Retinal pigment epithelial cell (primary cell): ENCODE results near the gene RASA2.
"Not testable (repeated sequence)": the region's sequence is repeated elsewhere in the genome, so short reads cannot be mapped to it uniquely, and the experiment has no call there.

Source experiments
- DNase-seq: peaks from one replicate; pipeline ENCODE4 v3.0.0-alpha.2; 2010; ENCODE audit warnings: low read depth
- H3K4me3 ChIP-seq: 2 replicates; pipeline ENCODE4 v1.5.1; 2011; ENCODE audit warnings: mild to moderate bottlenecking, low read length, control low read depth, moderate library complexity
- TF ChIP-seq, protein P1 (sequence below): conservative IDR thresholded peaks from 2 replicates; pipeline ENCODE4 v1.5.1; 2011; ENCODE audit warnings: low read depth, low read length, control low read depth, inconsistent platforms

The RASA2 gene

DNA sequence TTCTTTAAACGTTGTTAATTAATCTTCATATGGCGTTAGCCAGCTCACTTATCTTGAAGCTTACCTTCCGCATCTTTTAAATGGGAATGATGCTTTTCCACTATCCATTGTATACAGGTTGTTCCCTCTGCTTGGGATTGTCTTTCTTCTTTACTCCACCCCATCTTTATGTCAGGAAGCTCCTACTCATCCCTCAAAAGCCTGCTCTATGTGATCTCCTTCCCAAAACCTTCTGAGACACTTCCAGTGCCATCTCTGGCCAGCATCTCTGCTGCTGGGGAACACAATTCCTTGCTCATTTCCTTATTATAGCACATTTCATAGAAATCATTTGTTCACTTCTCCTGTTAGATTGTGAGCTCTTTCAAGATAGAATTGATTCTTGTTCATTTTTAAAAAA lies 4.3 kb downstream of the RASA2 start:
- no peak overlapping the region for H3K4me3 ChIP-seq
- no peak for DNase-seq
- TF ChIP-seq, protein P1, sequence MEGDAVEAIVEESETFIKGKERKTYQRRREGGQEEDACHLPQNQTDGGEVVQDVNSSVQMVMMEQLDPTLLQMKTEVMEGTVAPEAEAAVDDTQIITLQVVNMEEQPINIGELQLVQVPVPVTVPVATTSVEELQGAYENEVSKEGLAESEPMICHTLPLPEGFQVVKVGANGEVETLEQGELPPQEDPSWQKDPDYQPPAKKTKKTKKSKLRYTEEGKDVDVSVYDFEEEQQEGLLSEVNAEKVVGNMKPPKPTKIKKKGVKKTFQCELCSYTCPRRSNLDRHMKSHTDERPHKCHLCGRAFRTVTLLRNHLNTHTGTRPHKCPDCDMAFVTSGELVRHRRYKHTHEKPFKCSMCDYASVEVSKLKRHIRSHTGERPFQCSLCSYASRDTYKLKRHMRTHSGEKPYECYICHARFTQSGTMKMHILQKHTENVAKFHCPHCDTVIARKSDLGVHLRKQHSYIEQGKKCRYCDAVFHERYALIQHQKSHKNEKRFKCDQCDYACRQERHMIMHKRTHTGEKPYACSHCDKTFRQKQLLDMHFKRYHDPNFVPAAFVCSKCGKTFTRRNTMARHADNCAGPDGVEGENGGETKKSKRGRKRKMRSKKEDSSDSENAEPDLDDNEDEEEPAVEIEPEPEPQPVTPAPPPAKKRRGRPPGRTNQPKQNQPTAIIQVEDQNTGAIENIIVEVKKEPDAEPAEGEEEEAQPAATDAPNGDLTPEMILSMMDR, result no peak

DNA sequence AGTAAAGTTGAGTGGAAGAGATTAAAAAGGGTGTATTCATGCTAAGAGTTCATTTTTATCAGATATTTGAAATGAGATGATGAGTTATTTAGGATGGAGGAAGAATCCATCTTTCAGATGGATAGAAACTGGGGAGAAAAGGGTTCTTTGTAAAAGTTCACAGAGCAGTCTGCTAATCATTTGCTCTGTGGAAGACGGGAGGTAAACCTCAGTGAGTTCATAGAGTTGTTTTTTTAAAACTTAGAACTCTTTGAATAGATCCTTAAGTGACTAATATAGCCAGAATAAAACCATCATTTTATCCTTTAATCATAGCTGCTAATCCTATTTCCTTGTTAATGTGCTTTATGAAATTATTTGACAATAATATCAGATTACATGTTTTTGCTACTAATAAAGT lies 5.1 kb downstream of the RASA2 start:
- TF ChIP-seq, protein P1, result no peak
- no peak for DNase-seq

DNA sequence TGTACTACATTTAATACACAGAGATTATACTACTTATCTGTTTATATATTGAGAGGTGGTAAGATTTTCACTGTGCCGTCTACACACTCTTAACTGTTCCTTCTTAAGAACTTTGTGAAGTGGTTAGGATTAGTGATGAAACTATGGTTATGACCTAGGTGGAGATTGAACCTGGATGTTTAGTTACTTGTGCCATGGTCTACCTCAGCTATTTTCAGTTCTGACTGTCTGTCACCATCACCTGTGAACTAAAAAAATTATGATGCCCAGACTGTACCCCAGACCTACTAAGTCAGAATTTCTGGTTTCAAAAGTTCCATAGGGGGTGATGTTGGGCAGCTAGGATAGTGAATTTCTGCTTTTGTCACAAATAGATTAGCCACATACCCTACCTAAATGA lies 6.4 kb downstream of the RASA2 start:
- no peak for DNase-seq
- no peak overlapping the region for H3K4me3 ChIP-seq
- TF ChIP-seq, protein P1, result no peak

More for the DNA sequence above, 5.1 kb downstream of the RASA2 start:
- H3K4me3 ChIP-seq, result no peak overlapping the region

DNA sequence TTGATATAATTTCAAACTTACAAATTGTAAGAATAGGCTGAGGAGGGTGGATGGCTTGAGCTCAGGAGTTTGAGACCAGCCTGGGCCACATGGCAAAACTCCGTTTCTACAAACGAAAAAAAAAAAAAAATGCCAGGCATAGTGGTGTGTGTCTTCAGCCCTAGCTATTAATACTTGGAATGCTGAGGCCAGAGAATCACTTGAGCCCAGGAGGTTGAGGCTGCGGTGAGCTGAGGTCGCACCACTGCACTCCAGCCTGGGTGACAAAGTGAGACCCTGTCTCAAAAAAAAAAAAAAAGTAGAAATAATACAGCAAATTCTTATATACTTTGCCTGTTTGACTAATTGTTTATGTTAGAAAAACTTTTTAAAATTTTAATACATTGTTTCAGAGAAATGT lies 10.8 kb downstream of the RASA2 start:
- not testable (repeated sequence) for H3K4me3 ChIP-seq, DNase-seq

DNA sequence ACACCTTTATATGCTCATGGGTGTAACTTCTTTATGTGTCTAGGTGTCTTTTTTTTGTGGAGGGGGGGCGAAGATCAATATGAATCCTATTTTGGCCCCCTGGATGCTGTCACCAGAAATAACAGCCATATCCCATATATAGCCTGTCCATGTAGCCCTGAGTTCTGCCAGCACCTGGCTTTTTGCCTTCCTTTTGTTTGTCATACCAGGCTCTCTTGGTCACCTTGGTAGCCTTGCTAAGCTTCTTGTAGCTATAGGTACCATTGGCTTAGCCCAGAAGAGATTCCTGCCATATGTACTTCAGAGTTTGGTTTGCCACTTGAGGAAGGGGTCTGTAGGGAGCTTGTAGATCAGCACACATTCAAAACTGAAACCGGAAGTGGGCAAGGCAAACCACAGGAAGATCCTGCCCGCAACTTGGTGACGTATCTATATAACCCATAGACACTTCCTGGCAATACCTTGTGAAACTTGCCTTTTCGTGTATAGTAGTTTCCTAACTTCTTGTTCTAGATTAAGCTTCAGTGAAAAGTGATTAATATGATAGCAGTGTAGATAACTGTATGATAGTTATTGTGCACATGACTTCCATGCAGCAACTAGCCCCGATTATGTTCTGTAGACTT lies 11.9 kb downstream of the RASA2 start:
- H3K4me3 ChIP-seq, result no peak overlapping the region
- TF ChIP-seq, protein P1, result no peak
- DNase-seq, result no peak

DNA sequence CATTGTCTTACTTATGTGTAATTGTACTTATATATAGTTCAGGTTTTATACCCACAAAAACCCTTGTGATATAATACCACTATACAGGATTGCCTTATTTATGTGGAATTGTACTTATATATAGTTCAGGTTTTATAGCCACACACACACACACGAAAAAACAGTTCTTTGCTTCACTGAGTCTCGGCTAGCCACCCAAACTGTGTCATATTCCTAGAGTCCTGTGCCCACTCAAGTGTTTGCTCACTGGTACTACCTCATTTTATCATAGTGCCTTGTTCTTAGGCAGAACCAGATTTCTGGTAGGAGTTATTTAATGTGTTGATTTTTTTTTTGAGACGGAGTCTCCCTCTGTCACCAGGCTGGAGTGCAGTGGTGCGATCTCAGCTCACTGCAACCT lies 12.5 kb downstream of the RASA2 start:
- no peak overlapping the region for H3K4me3 ChIP-seq
- TF ChIP-seq, protein P1, result no peak
- no peak for DNase-seq

DNA sequence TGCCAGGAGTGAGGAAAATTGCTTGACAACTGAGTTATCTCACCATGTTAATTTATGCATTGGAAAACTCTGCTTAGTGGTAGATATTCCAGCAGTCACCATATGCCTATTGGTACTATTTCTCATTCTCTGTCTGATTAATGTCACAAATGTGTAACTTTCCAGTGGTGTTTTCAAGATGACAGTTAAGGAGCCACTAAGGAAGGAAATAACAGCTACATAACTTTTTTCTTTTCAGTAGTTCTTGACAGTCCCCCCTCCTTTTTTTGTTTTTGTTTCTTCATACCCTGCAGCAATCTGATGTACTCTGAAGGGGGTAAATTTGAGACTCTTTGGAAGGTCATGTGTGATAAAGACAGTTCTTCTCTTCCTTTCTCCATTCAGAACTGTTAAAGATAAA lies 13.1 kb downstream of the RASA2 start:
- TF ChIP-seq, protein P1, result no peak
- no peak for DNase-seq
- no peak overlapping the region for H3K4me3 ChIP-seq
